Activated T-cell treated with anti-CD3 and anti-CD28 coated beads, Interleukin-2, amount 50 U/mL, for 24 hours (primary cell): Measurements from ENCODE around the gene SLC8A2.

Experiments
- DNase-seq: peaks from one replicate; pipeline ENCODE4 v3.0.0-alpha.2; 2020
- H3K27ac Mint-ChIP-seq: 2 replicates; pipeline ENCODE4 v1.8.0; 2020; ENCODE audit warnings: mild to moderate bottlenecking, mixed read lengths
- H3K27me3 Mint-ChIP-seq: 2 replicates; pipeline ENCODE4 v1.8.0; 2020; ENCODE audit warnings: mixed read lengths
- H3K36me3 Mint-ChIP-seq: 2 replicates; pipeline ENCODE4 v1.8.0; 2020; ENCODE audit warnings: low read depth, mixed read lengths
- H3K4me1 Mint-ChIP-seq: 2 replicates; pipeline ENCODE4 v1.8.0; 2020; ENCODE audit warnings: low read depth, mixed read lengths
- H3K4me3 Mint-ChIP-seq: 2 replicates; pipeline ENCODE4 v1.8.0; 2020; ENCODE audit warnings: mild to moderate bottlenecking, moderate library complexity, mixed read lengths
- H3K9me3 Mint-ChIP-seq: 2 replicates; pipeline ENCODE4 v1.8.0; 2020; ENCODE audit warnings: mixed read lengths

The SLC8A2 gene

GRCh38 chr19:47444388-47444821 lies 27.3 kb downstream of the SLC8A2 start:
- H3K4me1 Mint-ChIP-seq: peaks cover 39% of the 10 kb centered on the region
- H3K36me3 Mint-ChIP-seq: no peaks in the 10 kb centered on the region
- peaks cover 75% of the 10 kb centered on the region for H3K27me3 Mint-ChIP-seq
- H3K4me3 Mint-ChIP-seq: no peak overlapping the region
- no peaks in the 10 kb centered on the region for H3K9me3 Mint-ChIP-seq
- no peak overlapping the region for H3K27ac Mint-ChIP-seq
- peak; percentile 54 for DNase-seq

DNA sequence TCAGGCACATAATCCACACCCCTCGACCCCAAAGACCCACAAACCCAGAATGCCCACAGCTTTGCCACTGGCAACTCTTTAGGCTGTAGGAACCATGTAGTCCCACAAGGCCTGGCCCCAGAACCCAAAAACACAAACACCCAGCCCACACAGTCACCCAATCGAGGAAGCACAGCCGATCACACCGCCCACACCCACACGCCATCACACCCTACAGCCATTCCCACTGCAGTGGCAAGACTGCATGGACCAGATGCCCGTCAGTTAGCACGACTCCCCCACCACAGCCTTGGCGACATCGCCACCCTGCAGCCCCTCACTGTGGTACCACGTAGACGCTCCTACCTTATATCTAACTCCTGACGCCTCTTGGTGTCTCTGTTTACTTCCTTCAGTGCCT lies 28.4 kb downstream of the SLC8A2 start:
- Mint-ChIP-seq H3K9me3 (no peaks in the 10 kb centered on the region), H3K27ac (no peak overlapping the region), H3K4me3 (no peak overlapping the region), H3K36me3 (no peaks in the 10 kb centered on the region), H3K27me3 (peaks cover 72% of the 10 kb centered on the region), H3K4me1 (peaks cover 39% of the 10 kb centered on the region)
- DNase-seq: no peak

- no peak for DNase-seq
- H3K27me3 Mint-ChIP-seq: peaks cover 64% of the 10 kb centered on the region
- H3K36me3 Mint-ChIP-seq: no peaks in the 10 kb centered on the region
- no peak overlapping the region for H3K4me3 Mint-ChIP-seq
- H3K4me1 Mint-ChIP-seq: peaks cover 23% of the 10 kb centered on the region
- no peaks in the 10 kb centered on the region for H3K9me3 Mint-ChIP-seq
- H3K27ac Mint-ChIP-seq: no peak overlapping the region
Observed at GRCh38 chr19:47438793-47439220, 32.9 kb downstream of the SLC8A2 start.

DNA sequence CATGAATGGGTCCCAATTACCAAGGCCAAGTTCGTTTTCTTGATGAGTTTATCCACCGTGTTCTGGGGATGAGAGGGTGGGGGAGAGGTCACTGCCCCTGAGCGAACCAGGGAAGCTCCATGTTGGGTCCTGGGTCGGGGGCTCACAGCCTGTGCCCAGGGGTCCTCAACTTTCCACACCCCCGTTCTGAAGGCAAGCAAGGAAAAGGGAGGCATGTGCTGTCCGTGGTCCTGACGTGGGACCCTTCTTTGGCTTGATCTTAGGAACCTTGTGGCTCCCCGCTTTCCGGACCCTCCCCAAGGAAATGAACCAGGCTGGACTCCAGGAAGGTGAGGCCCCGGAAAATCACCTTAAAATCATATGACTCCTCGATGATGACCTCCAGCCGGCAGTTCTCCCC lies 34.2 kb downstream of the SLC8A2 start:
- H3K4me1 Mint-ChIP-seq: peaks cover 17% of the 10 kb centered on the region
- no peaks in the 10 kb centered on the region for H3K36me3 Mint-ChIP-seq
- no peak for DNase-seq
- H3K9me3 Mint-ChIP-seq: no peaks in the 10 kb centered on the region
- H3K27ac Mint-ChIP-seq: no peak overlapping the region
- peaks cover 58% of the 10 kb centered on the region for H3K27me3 Mint-ChIP-seq
- no peak overlapping the region for H3K4me3 Mint-ChIP-seq

DNA sequence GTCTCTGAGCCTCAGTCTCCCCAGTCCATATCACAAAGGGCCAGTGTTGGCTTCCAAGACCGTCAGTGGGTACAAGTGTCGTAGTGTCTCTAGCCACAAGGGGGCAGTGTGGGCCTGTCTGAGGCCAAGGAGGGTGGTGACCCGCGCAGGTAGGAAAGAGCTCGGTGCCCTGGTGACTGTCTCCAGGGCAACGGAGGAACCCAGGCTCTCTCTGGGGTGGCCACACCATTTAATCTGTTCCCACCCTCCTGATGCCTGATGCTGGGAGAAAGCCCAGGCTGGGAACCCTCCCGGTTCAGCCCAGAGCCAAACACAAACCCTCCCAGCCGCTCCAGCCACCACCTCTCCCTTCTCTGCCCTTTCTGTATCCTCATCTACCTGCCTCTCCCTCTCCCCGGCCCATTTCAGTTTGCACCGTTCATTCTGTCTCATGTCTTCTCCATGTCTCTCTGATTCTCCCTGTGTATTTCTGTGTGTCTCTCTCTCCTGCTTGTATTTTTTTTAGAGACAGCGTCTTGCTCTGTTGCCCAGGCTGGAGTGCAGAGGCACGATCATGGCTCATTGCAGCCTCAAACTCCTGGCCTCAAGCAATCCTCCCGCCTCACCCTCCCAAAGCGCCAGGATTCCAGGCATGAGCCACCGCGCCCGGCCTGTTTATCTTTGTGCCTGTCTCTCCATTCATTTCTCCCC lies 34.8 kb downstream of the SLC8A2 start:
- peaks cover 17% of the 10 kb centered on the region for H3K4me1 Mint-ChIP-seq
- H3K27me3 Mint-ChIP-seq: peaks cover 59% of the 10 kb centered on the region
- no peaks in the 10 kb centered on the region for H3K36me3 Mint-ChIP-seq
- H3K9me3 Mint-ChIP-seq: no peaks in the 10 kb centered on the region
- peak overlapping the region; percentile 8 for H3K27ac Mint-ChIP-seq
- no peak overlapping the region for H3K4me3 Mint-ChIP-seq
- DNase-seq: peak; percentile 89

DNA sequence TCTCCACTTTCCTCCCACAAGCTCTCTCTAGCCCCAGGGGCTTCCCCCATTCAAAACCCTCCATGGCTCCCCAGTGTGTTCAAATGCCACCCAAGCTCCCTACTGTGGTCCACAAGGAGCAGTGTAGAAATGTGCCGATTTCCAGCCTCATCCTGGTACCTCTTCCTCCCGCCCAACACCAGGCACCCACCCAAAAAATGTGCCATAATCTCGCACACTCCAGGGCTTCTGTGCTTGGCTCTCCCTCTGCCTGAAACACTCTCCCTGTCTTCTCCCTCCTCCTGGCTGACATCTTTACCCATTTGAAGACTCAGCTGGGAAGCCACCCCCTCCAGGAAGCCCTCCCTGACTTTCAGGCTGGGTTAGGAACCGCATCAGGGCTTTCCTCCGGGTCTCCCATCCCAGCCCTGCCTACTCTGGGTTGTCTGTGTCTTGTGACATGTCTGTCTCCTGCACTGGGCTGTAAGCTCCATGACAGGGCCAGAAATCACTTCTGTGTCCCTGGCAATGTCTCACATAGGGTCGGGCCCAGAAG lies 35.7 kb downstream of the SLC8A2 start:
- H3K27ac Mint-ChIP-seq: no peak overlapping the region

DNA sequence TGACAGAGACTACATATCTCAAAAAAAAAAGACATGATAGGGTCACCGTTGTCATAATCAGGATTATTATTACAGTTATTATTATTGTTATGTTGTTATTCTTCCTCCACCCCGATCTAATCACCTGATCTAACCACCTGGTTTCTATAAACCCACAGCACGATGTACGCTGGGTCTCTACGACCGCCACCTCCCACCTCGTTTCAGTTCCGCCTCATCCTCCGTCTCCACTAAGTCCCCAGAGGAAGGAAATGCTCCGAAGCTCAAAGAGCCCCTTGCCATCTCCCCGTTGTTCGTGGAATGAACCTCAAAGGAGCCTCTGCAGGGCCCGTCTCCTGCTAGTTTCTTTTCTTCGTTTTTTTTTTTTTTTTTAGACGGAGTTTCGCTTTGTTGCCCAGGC lies 36.5 kb downstream of the SLC8A2 start:
- H3K27ac Mint-ChIP-seq: no peak overlapping the region
- H3K4me3 Mint-ChIP-seq: peak overlapping the region; percentile 2
- peaks cover 21% of the 10 kb centered on the region for H3K4me1 Mint-ChIP-seq
- H3K36me3 Mint-ChIP-seq: no peaks in the 10 kb centered on the region
- DNase-seq: peak; percentile 26
- no peaks in the 10 kb centered on the region for H3K9me3 Mint-ChIP-seq
- peaks cover 69% of the 10 kb centered on the region for H3K27me3 Mint-ChIP-seq

More for the DNA sequence above, 35.7 kb downstream of the SLC8A2 start:
- Mint-ChIP-seq H3K4me3 (no peak overlapping the region), H3K27me3 (peaks cover 63% of the 10 kb centered on the region), H3K4me1 (peaks cover 17% of the 10 kb centered on the region), H3K36me3 (no peaks in the 10 kb centered on the region), H3K9me3 (no peaks in the 10 kb centered on the region)
- DNase-seq: peak; percentile 28

- H3K27ac Mint-ChIP-seq: no peak overlapping the region
- no peak for DNase-seq
- no peak overlapping the region for H3K4me3 Mint-ChIP-seq
- peaks cover 28% of the 10 kb centered on the region for H3K4me1 Mint-ChIP-seq
- H3K36me3 Mint-ChIP-seq: no peaks in the 10 kb centered on the region
- H3K27me3 Mint-ChIP-seq: peaks cover 74% of the 10 kb centered on the region
- H3K9me3 Mint-ChIP-seq: no peaks in the 10 kb centered on the region
Observed at GRCh38 chr19:47434088-47434487, 37.6 kb downstream of the SLC8A2 start.

GRCh38 chr19:47433121-47433520 lies 38.6 kb downstream of the SLC8A2 start:
- no peak overlapping the region for H3K4me3 Mint-ChIP-seq
- no peak for DNase-seq
- H3K27ac Mint-ChIP-seq: no peak overlapping the region
- no peaks in the 10 kb centered on the region for H3K36me3 Mint-ChIP-seq
- peaks cover 30% of the 10 kb centered on the region for H3K4me1 Mint-ChIP-seq
- no peaks in the 10 kb centered on the region for H3K9me3 Mint-ChIP-seq
- H3K27me3 Mint-ChIP-seq: peaks cover 67% of the 10 kb centered on the region

DNA sequence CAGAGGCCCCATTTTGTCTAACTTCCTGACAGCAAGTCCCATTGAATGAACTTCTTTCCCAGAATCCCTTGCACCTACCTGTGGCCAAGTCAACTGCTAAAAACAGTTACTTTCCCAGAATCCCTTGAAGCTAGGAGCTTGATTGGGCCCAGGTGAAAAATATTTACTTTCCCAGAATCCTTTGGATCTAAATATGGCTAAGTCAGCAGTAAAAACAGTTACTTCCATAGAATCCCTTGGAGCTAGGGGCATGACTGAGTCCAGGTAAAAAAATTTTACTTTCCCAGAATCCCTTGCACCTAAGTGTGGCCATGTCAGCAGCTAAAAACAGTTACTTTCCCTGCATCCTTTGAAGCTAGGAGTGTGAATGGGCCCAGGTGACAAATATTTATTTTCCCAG lies 39.2 kb downstream of the SLC8A2 start:
- H3K36me3 Mint-ChIP-seq: no peaks in the 10 kb centered on the region
- no peaks in the 10 kb centered on the region for H3K9me3 Mint-ChIP-seq
- DNase-seq: no peak
- H3K27me3 Mint-ChIP-seq: peaks cover 61% of the 10 kb centered on the region
- no peak overlapping the region for H3K27ac Mint-ChIP-seq
- H3K4me1 Mint-ChIP-seq: peaks cover 30% of the 10 kb centered on the region
- no peak overlapping the region for H3K4me3 Mint-ChIP-seq

DNA sequence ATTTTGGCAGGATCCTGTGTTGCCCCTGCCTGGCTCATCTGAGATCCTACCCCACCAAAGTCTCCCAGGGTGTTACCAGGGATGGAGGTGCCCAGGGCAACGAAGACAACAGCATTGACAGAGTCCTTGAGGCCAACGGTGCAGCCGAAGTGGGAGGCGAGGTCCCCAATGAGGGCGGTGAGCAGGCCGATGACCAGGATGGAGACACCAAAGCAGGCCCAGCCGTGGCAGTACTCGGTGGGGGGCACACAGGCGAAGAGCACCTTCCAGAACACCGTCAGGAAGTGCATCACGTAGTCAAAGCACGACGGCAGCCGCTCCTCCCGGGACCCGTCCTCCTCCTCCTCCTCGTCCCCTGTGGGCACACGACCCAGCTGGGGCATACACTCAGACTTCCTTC lies 39.6 kb downstream of the SLC8A2 start:
- H3K27ac Mint-ChIP-seq: no peak overlapping the region
- H3K4me3 Mint-ChIP-seq: no peak overlapping the region
- H3K4me1 Mint-ChIP-seq: peaks cover 30% of the 10 kb centered on the region
- H3K36me3 Mint-ChIP-seq: no peaks in the 10 kb centered on the region
- H3K9me3 Mint-ChIP-seq: no peaks in the 10 kb centered on the region
- peaks cover 60% of the 10 kb centered on the region for H3K27me3 Mint-ChIP-seq
- DNase-seq: no peak

GRCh38 chr19:47430041-47430802 lies 41.5 kb downstream of the SLC8A2 start:
- Mint-ChIP-seq H3K27me3 (peaks cover 63% of the 10 kb centered on the region), H3K36me3 (no peaks in the 10 kb centered on the region), H3K27ac (no peak overlapping the region), H3K4me3 (peak overlapping the region; percentile 53), H3K4me1 (peaks cover 17% of the 10 kb centered on the region), H3K9me3 (no peaks in the 10 kb centered on the region)
- DNase-seq: peak; percentile 49

- H3K27me3 Mint-ChIP-seq: peaks cover 69% of the 10 kb centered on the region
- peak; percentile 29 for DNase-seq
- H3K4me1 Mint-ChIP-seq: peaks cover 16% of the 10 kb centered on the region
- no peaks in the 10 kb centered on the region for H3K9me3 Mint-ChIP-seq
- H3K4me3 Mint-ChIP-seq: no peak overlapping the region
- no peaks in the 10 kb centered on the region for H3K36me3 Mint-ChIP-seq
- no peak overlapping the region for H3K27ac Mint-ChIP-seq
Observed at GRCh38 chr19:47429140-47429793, 42.4 kb downstream of the SLC8A2 start.

DNA sequence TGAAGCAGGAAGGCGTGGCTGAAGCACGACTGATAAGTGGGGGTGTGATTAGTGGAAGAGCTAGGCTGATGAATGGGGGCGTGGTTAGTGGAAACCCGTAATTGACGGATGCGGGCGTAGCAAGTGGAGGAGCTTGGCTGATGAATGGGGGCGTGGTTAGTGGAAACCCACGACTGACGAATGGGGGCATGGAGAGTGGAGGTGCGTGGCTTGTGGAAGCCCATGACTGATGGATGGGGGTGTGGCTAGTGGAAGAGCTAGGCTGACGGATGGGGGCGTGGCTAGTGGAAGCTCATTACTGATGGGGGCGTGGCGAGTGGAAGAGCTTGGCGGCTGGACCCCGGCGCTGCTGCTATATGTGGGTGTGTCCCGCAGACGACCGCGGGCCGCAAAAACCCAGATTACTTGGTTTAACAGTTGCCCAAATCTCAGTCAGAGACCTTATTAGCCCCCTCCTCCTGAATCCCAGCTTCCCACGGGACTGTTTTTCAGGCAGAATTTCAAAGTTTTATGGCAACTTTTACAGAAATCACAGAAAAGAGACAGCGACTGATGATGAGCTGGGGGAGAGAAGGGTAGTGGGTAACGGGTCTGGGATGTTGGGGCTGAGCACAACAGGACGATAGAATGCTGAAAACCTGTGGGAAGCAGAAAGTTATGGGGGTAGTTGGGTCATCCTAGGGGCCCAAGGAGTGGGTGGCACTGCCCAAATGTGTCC lies 43.4 kb downstream of the SLC8A2 start:
- no peaks in the 10 kb centered on the region for H3K9me3 Mint-ChIP-seq
- peak; percentile 78 for DNase-seq
- peaks cover 16% of the 10 kb centered on the region for H3K4me1 Mint-ChIP-seq
- no peak overlapping the region for H3K4me3 Mint-ChIP-seq
- H3K27me3 Mint-ChIP-seq: peaks cover 77% of the 10 kb centered on the region
- H3K27ac Mint-ChIP-seq: no peak overlapping the region
- no peaks in the 10 kb centered on the region for H3K36me3 Mint-ChIP-seq
